Body of pancreas (tissue), 4 donors: ENCODE results near the gene RANGAP1.

ENCODE experiments used
- CTCF ChIP-seq, 7 experiments: fragments of 450-650 bp in 4 of 7; fragments of 200-600 bp in 3 of 7; sonication (generic) in 3 of 7; IDR thresholded peaks; one replicate each; pipeline ENCODE4 v1.5.1; 2016 to 2019; ENCODE audit warnings: antibody characterized with exemption in 7 of 7
- POLR2A ChIP-seq, 3 donors: fragments of 450-650 bp; IDR thresholded peaks; one replicate each; pipeline ENCODE4 v1.6.1; 2016; ENCODE audit warnings: antibody characterized with exemption in 3 of 3, mild to moderate bottlenecking in 2 of 3

- no peak for TF ChIP-seq CTCF (IDR thresholded peaks at IDR 0.05)
- TF ChIP-seq POLR2A (IDR thresholded peaks at IDR 0.05), result no peak
Observed at GRCh38 chr22:41267958-41268357, 18.0 kb downstream of the RANGAP1 start.
